HuH-7 (cell line): ENCODE data around the gene PAK1.
A peak's percentile ranks its signal among the peaks of the same experiment; 100 is the strongest.
"Not testable (repeated sequence)": the region's sequence is repeated elsewhere in the genome, so short reads cannot be mapped to it uniquely, and the experiment has no call there.

ENCODE experiments used
- DNase-seq: peaks from one replicate; pipeline ENCODE4 v3.0.0; 2011; ENCODE audit warnings: low spot score

PAK1 gene

GRCh38 chr11:77473801-77474683, at the start of gene PAK1:
PAK1 (minus strand) TSS chr11:77474094; CDS start chr11:77392520, 81,574 bp downstream.
- peak; percentile 86 for DNase-seq

- no peak for DNase-seq
Measured at GRCh38 chr11:77522215-77522614, 48.3 kb upstream of the PAK1 start.

- no peak for DNase-seq
Measured at GRCh38 chr11:77519847-77520246, 46.0 kb upstream of the PAK1 start.

- no peak for DNase-seq
Measured at GRCh38 chr11:77518471-77518870, 44.6 kb upstream of the PAK1 start.

GRCh38 chr11:77517753-77518152, 43.9 kb upstream of the PAK1 start:
- DNase-seq: no peak

- no peak for DNase-seq
Measured at GRCh38 chr11:77517226-77517625, 43.3 kb upstream of the PAK1 start.

GRCh38 chr11:77515483-77515882, 41.6 kb upstream of the PAK1 start:
- DNase-seq: peak; percentile 21

- DNase-seq: no peak
Measured at GRCh38 chr11:77515063-77515462, 41.2 kb upstream of the PAK1 start.

GRCh38 chr11:77512092-77512491, 38.2 kb upstream of the PAK1 start:
- no peak for DNase-seq

- DNase-seq: no peak
Measured at GRCh38 chr11:77510851-77511250, 37.0 kb upstream of the PAK1 start.

GRCh38 chr11:77510095-77510494, 36.2 kb upstream of the PAK1 start:
- no peak for DNase-seq

- DNase-seq: no peak
Measured at GRCh38 chr11:77508019-77508418, 34.1 kb upstream of the PAK1 start.

- no peak for DNase-seq
Measured at GRCh38 chr11:77506857-77507256, 33.0 kb upstream of the PAK1 start.

- no peak for DNase-seq
Measured at GRCh38 chr11:77505956-77506355, 32.1 kb upstream of the PAK1 start.

GRCh38 chr11:77503006-77503405, 29.1 kb upstream of the PAK1 start:
- DNase-seq: no peak

- DNase-seq: no peak
Measured at GRCh38 chr11:77502346-77502905, 28.5 kb upstream of the PAK1 start.

GRCh38 chr11:77501758-77502157, 27.9 kb upstream of the PAK1 start:
- no peak for DNase-seq

- no peak for DNase-seq
Measured at GRCh38 chr11:77497368-77497767, 23.5 kb upstream of the PAK1 start.

GRCh38 chr11:77495526-77495925, 21.6 kb upstream of the PAK1 start:
- no peak for DNase-seq

- DNase-seq: not testable (repeated sequence)
Measured at GRCh38 chr11:77490035-77490434, 16.1 kb upstream of the PAK1 start.

GRCh38 chr11:77487790-77488189, 13.9 kb upstream of the PAK1 start:
- DNase-seq: no peak

GRCh38 chr11:77479746-77480352, 6.0 kb upstream of the PAK1 start:
- no peak for DNase-seq

- DNase-seq: no peak
Measured at GRCh38 chr11:77475206-77475605, 1.3 kb upstream of the PAK1 start.
